HG03060 (cell line): ENCODE results near the gene ARMC9.

Experiments used
- ATAC-seq: cut with Tn5 transposase; IDR thresholded peaks from one replicate; pipeline ENCODE4 v1.9.1; 2021; ENCODE audit warnings: low read depth, moderate number of reproducible peaks; ENCODE audit not compliant: unreplicated experiment

The ARMC9 gene

GRCh38 chr2:231306791-231307393 lies 108.5 kb downstream of the ARMC9 start:
- no peak for ATAC-seq

DNA sequence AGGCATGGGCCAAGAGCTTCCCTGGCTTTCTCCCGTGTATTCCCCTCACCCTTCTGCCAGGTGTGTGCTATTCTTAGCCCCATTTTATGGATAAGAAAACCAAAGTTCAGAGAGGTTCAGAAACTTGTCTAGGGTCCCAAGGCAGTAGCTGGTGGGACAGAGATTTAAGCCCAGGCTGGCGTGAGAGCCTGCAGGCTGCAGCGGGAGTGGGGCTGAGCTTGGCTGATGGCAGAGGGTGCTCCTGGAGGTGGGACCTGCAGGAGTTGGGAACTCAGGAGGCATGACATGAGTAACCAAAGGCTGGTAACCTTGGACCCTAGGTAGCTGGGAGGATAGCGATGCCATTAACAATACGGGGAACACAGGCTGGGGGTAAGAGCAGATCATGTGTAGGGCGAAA lies 109.8 kb downstream of the ARMC9 start:
- ATAC-seq, result no peak

- no peak for ATAC-seq
These were observed 110.4 kb downstream of the ARMC9 start for GRCh38 chr2:231308631-231309428.

DNA sequence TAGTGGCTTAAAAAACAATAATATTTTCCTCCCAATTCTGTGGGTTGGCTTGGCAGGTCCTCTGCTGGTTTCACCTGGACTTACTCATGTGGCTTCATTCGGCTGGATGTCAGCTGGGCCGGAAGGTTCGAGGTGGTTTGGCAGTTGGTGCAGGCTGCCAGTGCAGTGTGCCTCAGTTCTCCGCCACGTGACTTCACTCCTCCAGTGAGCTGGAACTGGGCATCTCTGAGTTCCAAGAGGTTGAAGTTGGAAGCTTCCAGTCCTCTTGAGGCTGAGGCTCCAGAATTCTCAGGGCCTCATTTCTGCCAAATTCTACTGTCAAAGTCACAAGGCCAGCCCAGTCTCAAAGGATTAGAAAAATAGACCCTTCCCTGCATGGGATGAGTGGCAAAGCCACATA lies 113.6 kb downstream of the ARMC9 start:
- ATAC-seq, result no peak

- ATAC-seq, result no peak
These were observed 117.5 kb downstream of the ARMC9 start for GRCh38 chr2:231315896-231316295.

DNA sequence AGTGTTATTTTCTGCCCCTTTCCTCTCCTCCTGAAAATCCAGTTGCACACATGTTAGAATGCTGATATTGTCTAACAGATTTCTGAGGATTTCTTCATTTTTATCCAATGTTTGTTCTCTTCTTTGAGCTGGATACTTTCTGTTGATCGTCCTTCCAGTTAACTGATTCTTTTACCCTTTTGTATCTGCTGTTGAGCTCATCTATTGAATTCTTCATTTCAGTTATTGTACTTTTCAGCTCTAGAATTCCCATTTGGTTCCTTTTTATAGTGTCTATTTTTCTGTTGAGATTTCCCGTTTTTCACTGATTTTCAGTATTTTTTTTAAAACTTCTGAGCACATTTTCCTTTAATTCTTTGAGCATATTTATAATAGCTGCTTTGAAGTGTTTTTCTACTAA lies 119.1 kb downstream of the ARMC9 start:
- ATAC-seq, result no peak

GRCh38 chr2:231318436-231318835 lies 120.0 kb downstream of the ARMC9 start:
- ATAC-seq, result no peak

- no peak for ATAC-seq
These were observed 120.5 kb downstream of the ARMC9 start for GRCh38 chr2:231318954-231319353.

GRCh38 chr2:231319867-231320266 lies 121.4 kb downstream of the ARMC9 start:
- ATAC-seq, result no peak

DNA sequence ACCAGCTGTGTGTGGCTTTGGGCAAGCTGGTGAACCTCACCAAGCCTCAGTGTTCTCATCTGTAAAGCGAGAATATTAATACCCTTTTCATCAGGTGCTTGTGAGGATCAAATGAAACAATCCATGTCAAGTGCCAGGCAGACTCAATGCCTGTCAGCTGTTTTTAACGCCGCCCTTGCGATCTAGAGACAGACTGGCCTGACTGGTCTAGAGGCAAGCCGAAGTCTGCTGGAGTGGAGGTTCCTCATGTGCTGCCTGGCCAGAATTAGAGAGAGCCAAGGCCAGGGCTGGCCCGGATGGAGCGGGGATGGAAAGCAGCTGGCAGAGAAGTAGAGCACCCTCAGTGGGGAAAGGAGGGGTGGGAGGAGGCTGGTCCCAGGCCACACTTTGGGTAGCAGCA lies 122.6 kb downstream of the ARMC9 start:
- ATAC-seq, result no peak

DNA sequence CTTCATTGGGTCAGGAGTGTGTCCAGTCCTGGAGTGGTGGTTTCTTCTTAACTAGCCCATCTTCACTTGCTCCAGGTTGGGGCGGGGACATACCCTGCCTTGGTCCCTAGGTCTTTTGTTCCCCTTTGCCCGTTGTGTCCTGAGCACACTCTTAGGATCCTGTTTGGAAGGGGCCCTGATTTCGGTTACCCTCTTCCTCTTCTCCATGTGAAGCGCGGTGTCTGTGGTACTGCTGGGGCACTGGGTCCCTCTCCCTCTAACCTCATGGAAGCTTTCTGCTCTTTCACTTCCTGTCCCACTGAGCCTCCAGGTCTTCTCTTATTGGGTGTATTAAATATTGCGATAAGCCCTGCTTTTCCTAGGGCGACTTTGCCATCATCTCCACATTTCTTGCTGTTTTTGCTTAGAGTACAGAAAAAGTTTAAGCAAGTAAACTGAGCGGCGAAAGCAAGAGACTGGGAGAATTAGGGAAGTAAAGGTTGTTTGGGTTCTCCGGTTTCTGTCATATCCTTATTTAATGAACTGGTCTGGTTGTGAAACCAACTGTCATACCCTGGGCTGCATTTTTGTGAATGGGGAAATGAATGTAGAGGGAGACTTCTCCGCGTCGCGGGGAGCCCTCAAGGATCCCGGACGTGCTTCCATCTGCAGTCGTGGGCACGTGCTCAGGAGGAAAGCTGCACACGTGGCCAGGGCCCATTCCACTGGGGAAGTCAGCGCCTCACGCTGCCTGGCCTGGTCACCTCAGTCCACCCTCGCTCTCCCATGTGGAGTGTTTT lies 123.3 kb downstream of the ARMC9 start:
- no peak for ATAC-seq

DNA sequence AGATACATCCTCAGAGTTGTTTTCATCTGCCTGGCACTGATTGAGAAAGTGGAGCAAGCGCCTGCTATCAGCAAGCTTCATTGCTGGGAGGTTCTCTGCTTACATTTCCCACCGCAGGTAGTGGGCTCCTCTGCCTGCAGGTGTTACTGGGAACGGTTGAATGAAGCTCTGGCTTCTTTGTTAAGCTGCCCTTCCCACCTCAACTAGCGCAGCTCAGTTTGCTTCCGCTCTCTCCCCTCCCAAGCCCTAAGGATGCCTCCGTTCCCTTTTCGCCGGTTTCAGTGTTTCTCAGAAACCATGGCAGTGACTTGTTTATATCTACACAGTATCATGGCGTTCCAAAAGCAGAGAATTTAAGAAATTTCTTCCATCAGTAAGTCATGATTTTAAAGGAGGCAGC lies 124.9 kb downstream of the ARMC9 start:
- no peak for ATAC-seq

DNA sequence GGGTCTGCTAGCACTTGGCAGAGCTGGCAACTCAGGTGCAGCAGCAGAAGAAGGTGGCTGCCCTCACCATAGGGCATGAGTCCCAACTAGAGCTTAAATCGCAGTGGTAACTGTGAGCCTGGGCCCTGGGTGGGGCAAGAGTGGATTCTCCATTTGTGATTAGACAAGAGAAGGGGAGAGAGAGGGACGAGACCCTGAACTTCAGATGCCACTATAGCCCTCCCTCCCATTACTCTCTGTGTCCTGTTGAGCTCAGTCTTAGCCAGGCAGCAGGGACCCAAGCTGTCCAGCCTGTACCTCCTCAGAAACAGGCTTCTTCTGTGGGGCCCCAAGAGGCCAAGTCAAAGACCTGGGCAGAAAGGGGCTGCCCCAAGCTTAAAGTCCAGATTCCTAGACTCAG lies 127.4 kb downstream of the ARMC9 start:
- ATAC-seq, result no peak

DNA sequence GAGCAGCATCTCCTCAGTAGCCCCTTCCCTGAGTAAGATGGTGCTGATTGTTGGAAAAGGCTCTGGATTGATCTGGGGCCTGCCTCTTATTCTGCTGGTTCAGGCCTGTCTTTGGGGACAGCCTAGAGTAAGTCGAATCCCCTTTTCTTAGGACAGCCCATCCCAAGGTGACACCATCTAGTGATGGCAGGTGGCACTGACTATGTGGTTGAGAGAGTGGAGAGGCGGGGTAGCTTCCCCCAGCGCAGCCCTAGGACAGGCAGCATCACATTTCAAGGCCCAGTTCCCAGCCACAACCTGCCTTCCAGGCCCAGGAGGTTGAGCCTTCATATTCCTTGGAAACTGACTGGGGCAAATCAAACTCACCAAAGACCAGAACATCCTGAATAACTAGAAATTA lies 128.0 kb downstream of the ARMC9 start:
- no peak for ATAC-seq

DNA sequence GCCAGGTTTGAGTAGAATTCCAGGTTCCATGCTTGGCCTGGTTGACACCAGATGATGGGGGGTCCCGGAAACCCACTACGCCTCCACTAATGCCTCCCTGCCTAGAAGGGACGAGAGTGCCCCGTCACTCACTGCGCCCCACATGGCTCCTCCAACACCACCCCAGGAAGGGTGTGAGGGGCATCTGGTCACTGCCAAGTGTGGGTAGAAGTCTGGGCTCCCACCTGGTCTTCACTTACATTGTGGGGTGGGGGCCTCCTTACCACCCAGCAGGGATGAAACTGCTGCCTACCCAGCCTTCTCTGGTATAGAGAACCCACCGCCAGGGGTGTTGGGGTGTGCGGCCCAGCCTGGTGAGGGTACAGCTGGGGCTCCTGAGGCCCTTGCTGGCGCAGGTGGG lies 131.9 kb downstream of the ARMC9 start:
- no peak for ATAC-seq

GRCh38 chr2:231331533-231331932 lies 133.1 kb downstream of the ARMC9 start:
- no peak for ATAC-seq

DNA sequence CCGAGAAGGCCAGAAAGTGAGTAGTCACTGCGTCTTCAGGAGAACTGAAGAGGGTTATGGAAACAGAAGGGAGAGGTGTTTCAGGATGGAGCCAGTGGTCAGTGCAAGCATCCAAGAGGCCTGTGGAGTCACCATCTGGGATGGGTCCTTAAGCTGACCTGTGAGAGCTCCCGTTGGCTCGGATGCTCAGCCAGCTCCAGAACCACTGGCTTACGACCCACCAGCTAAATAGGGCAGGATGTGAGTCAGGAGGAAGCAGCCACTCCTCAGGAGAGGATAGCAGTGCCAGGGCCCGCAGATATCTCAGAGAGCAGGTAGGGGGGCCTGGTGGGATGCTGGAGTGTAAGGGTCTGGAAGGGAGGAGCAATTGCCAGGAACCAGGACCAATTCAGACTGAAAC lies 134.0 kb downstream of the ARMC9 start:
- ATAC-seq, result no peak

DNA sequence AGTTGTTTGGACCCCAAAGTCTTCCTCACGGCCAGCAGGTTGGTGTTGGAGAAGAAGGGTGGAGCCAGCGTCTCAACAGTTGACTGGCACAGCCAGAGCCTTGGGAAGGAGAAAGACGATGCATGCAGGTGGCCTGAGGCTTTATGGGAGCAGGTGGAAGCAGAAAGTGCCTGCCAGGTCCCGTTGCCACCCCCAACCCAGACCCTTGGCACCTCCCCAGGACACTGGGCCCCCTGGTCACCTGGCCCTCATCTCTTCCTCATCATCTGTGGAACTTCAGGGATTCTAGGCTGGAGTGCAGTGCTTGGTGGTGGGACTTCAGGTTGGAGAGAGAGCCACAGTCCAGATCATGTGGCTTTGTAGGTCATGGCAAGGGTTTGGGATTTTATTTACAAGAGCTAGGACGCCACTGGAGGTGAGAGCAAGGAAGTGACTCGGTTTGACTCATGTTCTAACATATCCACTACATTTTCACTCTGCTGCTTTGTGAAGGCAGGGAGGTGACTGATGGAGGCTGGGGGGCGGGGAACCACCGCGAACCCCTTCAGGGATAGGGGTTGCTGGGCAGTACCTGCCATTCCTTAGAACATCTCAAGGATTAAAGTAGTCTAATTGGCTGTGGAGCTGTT lies 134.6 kb downstream of the ARMC9 start:
- ATAC-seq, result no peak

- no peak for ATAC-seq
These were observed 135.9 kb downstream of the ARMC9 start for GRCh38 chr2:231334179-231334930.

DNA sequence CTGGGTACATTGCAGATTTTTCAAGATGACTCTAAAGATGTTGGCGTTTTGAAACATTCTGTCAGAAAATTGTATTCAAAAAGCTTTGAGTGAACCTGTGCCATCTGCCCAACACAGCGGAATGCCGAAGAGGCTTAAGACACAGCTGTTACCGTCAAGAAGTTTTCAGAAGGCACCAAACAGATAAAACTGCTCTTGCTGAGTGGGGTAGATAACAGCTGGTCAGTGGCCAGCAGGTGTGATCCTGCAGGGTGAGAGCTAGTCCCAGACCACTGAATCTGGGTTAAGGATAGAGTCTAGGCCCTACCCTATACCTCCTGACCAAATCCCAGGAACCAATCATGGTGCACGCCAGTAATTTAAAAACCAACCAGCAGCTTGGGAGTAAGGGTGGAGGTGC lies 136.6 kb downstream of the ARMC9 start:
- no peak for ATAC-seq
